ENCODE measurements around the gene TCHHL1.

The TCHHL1 gene

DNA sequence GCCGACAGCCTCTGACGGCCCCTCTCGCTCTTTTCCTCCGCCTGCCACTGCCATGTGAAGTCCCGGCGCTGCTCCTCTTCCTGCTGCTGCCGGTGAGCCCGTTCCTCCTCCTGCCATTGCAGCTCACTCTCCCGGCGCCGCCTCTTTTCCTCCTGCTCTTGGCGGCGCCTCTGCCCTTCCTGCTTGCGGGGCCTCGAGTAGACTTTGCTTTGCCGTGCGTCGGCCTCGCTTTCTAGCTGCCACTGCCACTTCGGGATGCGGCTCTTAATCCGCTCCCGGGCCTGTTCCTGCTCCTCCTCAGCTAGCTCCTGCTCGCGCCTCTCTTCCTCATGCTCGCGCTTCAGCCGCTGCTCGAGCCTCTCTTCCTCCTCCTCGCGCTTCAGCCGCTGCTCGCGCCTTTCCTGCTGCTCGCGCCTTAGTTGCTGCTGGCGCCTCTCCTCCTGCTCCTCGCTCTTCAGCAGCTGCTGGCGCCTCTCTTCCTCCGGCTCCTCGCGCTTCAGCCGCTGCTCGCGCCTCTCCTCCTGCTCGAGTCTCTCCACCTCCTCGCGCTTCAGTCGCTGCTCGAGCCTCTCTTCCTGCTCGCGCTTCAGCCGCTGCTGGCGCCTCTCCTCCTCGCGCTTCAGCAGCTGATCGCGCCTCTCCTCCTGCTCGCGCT, 22.1 kb upstream of the TCHHL1 start:
- Mint-ChIP-seq H3K4me1 (no peaks in the 10 kb centered on the region), H3K4me3 (no peak overlapping the region), H3K36me3 (ENCODE audit: low read depth) (no peaks in the 10 kb centered on the region), H3K27ac (no peak overlapping the region), H3K27me3 (ENCODE audit: low read depth) (peaks cover 18% of the 10 kb centered on the region), H3K9me3 (peaks cover 7% of the 10 kb centered on the region)
- TF ChIP-seq CTCF (IDR thresholded peaks at IDR 0.05; ENCODE audit: unreplicated experiment in 3 of 3): no peak

DNA sequence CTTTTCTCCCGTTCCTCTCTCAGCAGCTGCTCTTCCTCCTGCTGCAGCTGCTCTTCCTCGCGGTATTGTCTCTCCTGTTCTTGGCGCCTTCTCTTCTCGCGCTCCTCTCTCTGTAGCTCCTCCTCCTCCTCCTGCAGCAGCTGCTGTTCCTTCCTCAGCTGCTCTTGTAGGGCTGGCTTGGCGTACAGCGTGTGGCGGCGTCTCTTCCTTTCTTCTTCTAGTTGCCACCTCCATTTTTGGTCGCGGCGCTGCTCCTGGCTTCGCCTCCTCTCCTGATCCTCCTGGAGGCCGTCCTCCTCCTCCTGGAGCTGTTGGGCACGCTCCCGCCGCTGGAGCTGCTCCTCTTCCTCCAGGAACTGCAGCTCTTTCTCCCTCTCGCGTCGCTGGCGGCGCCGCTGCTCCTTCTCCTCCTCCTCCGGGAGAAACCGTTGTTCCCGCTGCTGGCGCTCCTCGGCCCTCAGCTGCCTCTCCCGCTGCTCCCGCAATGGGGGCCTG, 21.5 kb upstream of the TCHHL1 start:
- H3K27ac Mint-ChIP-seq: no peak overlapping the region
- peaks cover 18% of the 10 kb centered on the region for H3K27me3 Mint-ChIP-seq (ENCODE audit: low read depth)
- no peak for TF ChIP-seq CTCF (IDR thresholded peaks at IDR 0.05; ENCODE audit: unreplicated experiment in 3 of 3)
- no peaks in the 10 kb centered on the region for H3K36me3 Mint-ChIP-seq (ENCODE audit: low read depth)
- H3K9me3 Mint-ChIP-seq: peaks cover 7% of the 10 kb centered on the region
- H3K4me1 Mint-ChIP-seq: no peaks in the 10 kb centered on the region
- no peak overlapping the region for H3K4me3 Mint-ChIP-seq

GRCh38 chr1:152109998-152110294, 21.1 kb upstream of the TCHHL1 start:
- Mint-ChIP-seq H3K27me3 (ENCODE audit: low read depth) (peaks cover 21% of the 10 kb centered on the region), H3K9me3 (peaks cover 7% of the 10 kb centered on the region), H3K4me3 (no peak overlapping the region), H3K36me3 (ENCODE audit: low read depth) (no peaks in the 10 kb centered on the region), H3K27ac (no peak overlapping the region), H3K4me1 (no peaks in the 10 kb centered on the region)
- no peak for TF ChIP-seq CTCF (IDR thresholded peaks at IDR 0.05; ENCODE audit: unreplicated experiment in 3 of 3)

DNA sequence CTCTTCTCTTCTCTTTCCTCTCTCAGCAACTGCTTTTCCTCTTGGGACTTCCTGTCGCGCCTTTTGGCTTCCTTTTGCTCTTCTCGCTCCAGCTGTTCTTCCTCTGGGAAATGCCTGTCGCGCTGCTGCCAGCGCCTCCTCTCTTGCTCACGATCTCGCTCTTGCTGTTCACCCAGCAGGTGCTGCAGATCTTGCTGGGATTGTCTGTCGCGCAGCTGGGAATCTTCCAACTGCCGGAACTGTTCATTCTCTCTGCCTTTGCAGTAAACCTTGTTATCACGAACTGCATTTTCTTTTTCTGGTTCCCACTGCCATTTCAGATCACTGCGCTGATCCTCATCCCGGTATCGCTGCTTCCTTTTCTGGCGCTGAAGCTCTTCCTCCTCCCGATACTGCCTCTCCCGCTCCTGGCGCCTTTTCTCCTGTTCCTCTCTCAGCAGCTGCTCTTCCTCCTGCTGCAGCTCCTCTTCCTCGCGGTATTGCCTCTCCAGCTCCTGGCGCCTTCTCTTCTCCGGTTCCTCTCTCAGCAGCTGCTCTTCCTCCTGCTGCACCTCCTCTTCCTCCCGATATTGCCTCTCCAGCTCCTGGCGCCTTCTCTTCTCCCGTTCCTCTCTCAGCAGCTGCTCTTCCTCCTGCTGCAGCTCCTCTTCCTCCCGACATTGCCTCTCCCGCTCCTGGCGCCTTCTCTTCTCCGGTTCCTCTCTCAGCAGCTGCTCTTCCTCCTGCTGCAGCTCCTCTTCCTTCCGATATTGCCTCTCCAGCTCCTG, 20.6 kb upstream of the TCHHL1 start:
- peaks cover 17% of the 10 kb centered on the region for H3K27me3 Mint-ChIP-seq (ENCODE audit: low read depth)
- no peaks in the 10 kb centered on the region for H3K4me1 Mint-ChIP-seq
- H3K36me3 Mint-ChIP-seq (ENCODE audit: low read depth): no peaks in the 10 kb centered on the region
- H3K9me3 Mint-ChIP-seq: peaks cover 7% of the 10 kb centered on the region
- H3K27ac Mint-ChIP-seq: no peak overlapping the region
- TF ChIP-seq CTCF (IDR thresholded peaks at IDR 0.05; ENCODE audit: unreplicated experiment in 3 of 3): no peak
- H3K4me3 Mint-ChIP-seq: no peak overlapping the region

DNA sequence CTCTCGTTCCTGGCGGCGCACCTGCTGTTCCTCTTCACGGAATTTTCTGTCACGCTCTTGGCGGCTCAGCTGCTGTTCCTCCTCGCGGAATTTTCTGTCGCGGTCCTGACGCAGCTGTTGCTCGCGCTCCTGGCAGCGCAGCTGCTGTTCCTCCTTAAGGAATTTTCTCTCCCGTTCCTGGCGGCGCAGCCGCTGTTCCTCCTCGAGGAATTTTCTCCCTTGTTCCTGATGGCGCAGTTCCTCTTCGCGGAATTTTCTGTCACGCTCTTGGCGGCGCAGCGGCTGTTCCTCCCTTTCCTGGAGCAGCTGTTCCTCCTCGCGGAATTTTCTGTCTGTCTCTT, 20.0 kb upstream of the TCHHL1 start:
- Mint-ChIP-seq H3K4me1 (no peaks in the 10 kb centered on the region), H3K36me3 (ENCODE audit: low read depth) (no peaks in the 10 kb centered on the region), H3K27ac (no peak overlapping the region), H3K27me3 (ENCODE audit: low read depth) (peaks cover 12% of the 10 kb centered on the region), H3K9me3 (peaks cover 6% of the 10 kb centered on the region), H3K4me3 (no peak overlapping the region)
- no peak for TF ChIP-seq CTCF (IDR thresholded peaks at IDR 0.05; ENCODE audit: unreplicated experiment in 3 of 3)

All from nephron (organoid).